HG03521 (cell line): Measurements from ENCODE around the gene MYH1.

Experiments used
- ATAC-seq: cut with Tn5 transposase; IDR thresholded peaks from one replicate; pipeline ENCODE4 v1.9.1; 2021; ENCODE audit warnings: mild to moderate bottlenecking, moderate library complexity; ENCODE audit not compliant: unreplicated experiment

MYH1 gene

DNA sequence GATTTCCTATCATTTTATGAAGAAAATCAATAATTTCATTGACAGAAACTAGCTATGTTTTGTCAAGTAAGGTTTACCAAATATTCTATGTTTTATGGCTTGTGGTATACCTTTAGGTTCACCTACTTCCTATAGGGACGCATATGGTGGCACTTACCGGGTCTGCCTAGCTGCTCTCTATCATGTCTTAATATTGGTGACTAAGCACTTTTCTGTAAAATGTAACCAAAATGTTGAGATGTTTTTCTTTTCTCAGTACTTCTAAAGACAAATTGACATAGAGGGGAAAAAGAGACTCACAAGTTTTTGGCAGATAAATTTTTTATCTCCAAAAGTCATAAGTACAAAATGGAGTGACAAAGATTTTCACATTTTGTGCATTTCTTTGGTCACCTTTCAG is 26.3 kb downstream of the MYH1 start:
- no peak for ATAC-seq

DNA sequence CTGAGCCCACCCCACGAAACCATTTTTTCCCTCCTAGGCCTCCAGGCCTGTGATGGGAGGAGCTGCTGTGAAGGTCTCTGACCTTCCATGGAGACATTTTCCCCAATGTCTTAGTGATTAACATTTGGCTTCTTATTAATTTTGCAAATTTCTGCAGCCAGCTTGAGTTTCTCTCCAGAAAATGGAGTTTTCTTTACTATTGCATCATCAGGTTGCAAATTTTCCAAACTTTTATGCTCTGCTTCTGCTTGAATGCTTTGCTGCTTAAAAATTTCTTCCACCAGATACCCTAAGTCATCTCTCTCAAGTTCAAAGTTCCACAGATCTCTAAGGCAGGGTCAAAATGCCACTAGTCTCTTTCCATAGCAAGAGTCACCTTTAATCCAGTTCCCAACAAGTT is 36.1 kb downstream of the MYH1 start:
- no peak for ATAC-seq

DNA sequence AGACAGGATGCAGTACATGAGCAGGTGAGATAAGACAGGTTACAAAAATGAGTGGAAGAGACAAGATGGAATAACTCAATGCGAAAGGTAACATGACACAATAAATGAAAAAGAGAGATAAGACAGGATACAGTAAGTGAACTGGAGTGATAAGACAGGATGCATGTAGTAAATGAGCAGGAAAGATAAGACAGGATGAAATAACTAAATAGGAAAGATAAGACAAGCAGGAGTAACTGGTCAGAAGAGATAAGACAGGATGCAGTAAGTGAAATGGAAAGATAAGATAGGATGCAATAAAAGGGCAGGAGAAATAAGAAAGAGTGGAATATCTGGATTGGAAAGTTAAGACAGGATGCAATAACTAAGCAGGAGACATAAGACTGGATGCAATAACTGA is 40.6 kb downstream of the MYH1 start:
- no peak for ATAC-seq

DNA sequence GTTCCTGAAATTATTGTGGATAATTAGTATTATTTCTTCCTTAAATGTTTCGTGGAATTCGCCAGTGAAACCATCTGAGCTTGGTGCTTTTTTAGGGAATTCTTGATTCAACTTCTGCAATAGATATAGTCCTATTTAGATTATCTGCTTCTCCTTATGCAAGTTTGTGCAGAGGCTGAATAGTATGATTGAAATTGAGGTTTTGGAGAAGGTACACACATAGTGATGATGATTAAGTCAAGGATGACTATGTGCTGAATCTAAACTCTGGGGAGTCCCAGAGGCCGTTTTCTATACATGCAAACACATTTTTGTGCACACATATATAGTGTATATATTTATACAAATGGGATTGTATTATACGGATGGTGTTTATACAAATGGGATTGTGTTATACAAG is 43.8 kb downstream of the MYH1 start:
- ATAC-seq, result no peak

DNA sequence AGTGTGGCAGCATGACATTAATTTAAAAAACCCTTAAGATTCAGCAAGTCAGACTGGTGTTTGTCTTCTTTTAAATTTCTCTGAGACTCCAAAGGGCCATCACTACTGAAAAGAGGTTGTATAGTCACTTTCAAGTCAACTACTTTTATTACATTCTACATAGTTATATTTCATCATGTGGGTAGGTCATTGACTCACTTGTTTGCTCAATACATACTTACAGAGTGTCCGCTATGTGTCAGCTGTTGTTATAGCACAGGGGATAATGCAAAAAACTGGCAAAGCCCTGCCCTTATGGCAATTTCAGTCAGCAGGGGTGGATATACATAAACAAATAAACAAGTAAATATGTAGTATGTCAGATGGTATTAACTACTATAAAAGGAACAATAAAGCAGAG is 46.5 kb downstream of the MYH1 start:
- ATAC-seq, result no peak

DNA sequence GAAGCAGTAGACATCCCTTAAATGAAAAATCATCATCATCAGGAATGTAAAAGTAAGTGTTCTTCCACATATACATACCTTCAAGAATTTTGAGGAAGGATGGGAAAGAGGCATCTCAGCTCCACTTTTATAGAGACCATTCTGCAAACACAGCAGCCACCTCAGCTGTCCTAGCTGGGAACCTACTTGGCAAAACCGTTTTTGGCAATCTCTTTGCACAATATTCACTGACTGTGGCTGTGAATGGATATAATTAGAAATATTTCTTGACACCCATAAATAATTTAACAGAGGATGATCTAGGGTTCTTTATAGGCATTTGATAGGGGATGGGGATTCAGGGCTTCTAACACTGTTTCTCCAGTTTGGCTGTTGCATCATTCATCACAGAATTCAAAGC is 48.9 kb downstream of the MYH1 start, which contains the start of gene MYH4:
TSS of gene MYH4 (minus strand) at position 101 of the 400 bp plus-strand sequence. CDS start 2,814 bp downstream, outside the sequence.
- ATAC-seq, result no peak

DNA sequence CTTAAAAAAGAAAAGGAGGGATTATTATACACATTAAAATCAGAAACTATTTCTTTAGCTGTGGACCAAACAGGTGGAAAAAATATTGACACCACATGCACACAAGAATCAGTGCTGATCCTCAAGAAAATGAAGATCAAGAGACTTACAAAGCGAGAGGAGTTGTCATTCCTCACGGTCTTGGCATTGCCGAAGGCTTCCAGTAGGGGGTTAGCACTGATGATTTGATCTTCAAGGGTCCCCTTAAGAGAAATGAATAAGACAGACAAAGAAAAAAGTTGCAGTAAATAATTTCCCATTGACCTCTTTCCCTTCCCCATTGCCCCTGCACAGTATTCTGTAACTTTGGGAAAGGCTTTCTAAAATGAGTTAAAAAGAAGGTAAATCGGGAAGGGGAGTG is 54.9 kb downstream of the MYH1 start:
- ATAC-seq, result no peak

DNA sequence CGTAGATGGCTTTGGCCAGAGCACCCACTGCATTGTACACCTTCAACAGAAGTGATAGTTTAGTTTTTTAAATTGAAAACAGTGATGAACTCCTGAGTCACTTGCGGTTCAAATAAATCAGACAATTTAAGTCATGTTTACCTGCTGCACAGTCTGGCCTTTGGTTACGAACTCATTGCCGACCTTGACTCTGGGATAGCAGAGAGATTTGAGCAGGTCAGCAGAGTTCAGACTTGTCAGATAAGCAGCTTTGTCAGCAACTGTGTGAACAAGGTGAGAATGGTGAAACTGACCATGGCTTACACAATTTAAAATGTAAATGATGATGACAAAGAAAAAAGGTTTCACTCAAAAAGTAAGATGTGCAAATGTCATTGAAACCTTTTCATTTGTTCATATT is 58.3 kb downstream of the MYH1 start:
- no peak for ATAC-seq

DNA sequence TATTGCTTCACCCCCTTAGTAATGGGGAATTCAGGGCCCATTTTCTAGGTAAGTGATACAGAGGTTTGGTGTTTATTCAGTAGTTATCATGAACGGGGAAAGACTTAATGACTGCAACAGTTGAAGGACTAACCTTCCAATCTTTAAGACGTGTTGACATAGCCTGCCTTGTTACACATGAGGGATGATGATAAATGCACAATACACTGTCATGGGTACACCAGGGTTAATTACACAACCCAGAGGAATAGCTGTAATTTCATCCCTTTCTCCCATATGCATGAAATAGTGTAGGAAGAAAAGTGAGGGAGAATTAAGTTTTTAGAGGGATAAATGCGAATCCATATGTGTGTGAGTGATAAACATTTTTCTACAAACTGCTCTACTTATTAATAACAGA is 59.6 kb downstream of the MYH1 start:
- ATAC-seq, result no peak

DNA sequence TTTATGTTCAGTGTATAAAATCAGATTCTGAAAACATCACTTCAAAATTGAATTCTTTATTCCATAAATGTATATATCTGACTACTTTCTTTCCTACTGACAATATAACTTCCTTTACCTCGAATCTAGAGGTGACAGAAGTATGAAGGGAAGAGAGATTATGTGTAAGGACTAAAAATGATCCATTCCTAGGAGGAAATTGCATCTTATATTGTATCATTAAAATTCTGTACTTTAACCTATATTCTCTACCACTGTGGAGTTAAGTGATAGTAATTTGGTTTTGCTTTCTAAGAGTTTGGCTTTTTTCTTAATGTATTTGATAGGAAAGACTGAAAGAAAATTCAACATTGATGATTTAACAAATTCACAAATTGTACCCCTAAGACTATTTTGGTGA is 60.4 kb downstream of the MYH1 start:
- no peak for ATAC-seq

DNA sequence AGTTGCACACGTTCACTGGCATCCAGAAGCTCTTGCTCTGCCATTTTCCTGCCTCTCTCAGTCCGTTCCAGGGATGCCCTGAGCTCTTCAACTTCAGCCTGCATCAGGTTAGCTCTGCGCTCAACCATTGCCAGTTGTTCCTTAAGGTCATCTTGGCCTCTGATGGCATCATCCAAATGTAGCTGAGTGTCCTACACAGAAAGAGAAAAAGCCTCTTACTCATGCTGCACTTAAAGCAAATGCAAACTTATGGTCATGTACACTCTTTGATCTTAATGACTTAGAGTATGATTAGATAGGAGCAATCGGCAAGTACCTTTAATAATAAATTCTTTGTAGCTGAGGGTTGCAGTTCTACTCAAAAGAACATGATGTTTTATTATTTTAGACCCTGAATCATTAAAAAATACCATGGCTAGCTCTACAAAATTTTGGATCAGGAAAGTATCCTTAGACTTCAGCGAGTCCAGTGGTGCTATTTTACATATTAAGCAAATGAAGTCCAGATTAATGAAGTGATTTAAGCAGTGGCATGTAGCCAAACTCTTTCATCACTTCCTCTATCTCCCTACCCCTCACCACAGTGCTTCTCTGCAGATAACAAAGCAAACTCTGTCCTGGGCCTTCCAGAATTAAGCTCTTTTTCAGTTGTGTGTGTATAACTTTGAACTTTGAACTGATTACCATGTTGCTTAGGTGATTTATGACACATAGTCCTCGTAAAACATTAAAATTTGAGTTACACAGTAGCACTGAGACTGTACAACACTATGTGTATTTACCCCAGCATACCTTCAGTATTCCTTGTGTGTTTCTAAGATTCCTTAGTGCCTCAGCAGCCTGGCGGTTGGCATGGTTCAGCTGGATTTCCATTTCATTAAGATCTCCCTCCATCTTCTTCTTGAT is 71.1 kb downstream of the MYH1 start:
- ATAC-seq, result no peak
